Fibroblast of skin of right biceps (primary cell): ENCODE data around the gene CDKN1C.

Source experiments
- DNase-seq: peaks from one replicate; pipeline ENCODE4 v3.0.0-alpha.2; 2013

Gene CDKN1C

GRCh38 chr11:2887515-2888195 lies 2.1 kb upstream of the CDKN1C start:
- DNase-seq: no peak

- DNase-seq: no peak
Measured at GRCh38 chr11:2886936-2887335, 1.4 kb upstream of the CDKN1C start.

GRCh38 chr11:2886191-2886894 lies 768 bp upstream of the CDKN1C start:
- DNase-seq: peak; percentile 36

- peak; percentile 66 for DNase-seq
Measured at GRCh38 chr11:2885017-2885677, 428 bp downstream of the CDKN1C start.

GRCh38 chr11:2883979-2884815 lies 1.4 kb downstream of the CDKN1C start:
- peak; percentile 22 for DNase-seq

GRCh38 chr11:2883640-2883978 lies 2.0 kb downstream of the CDKN1C start:
- no peak for DNase-seq

GRCh38 chr11:2882396-2883110 lies 3.0 kb downstream of the CDKN1C start:
- DNase-seq: no peak

GRCh38 chr11:2881981-2882375 lies 3.6 kb downstream of the CDKN1C start:
- no peak for DNase-seq

GRCh38 chr11:2881076-2881980 lies 4.2 kb downstream of the CDKN1C start:
- no peak for DNase-seq

GRCh38 chr11:2880646-2881045 lies 4.9 kb downstream of the CDKN1C start:
- DNase-seq: no peak

GRCh38 chr11:2878782-2879181 lies 6.8 kb downstream of the CDKN1C start:
- no peak for DNase-seq

GRCh38 chr11:2877474-2877873 lies 8.1 kb downstream of the CDKN1C start:
- DNase-seq: no peak

GRCh38 chr11:2874963-2875362 lies 10.6 kb downstream of the CDKN1C start:
- no peak for DNase-seq

GRCh38 chr11:2870969-2871680 lies 14.4 kb downstream of the CDKN1C start:
- no peak for DNase-seq

- no peak for DNase-seq
Measured at GRCh38 chr11:2870460-2870859, 15.1 kb downstream of the CDKN1C start.

- no peak for DNase-seq
Measured at GRCh38 chr11:2869561-2870427, 15.8 kb downstream of the CDKN1C start.

GRCh38 chr11:2869134-2869526 lies 16.4 kb downstream of the CDKN1C start:
- DNase-seq: no peak

GRCh38 chr11:2868506-2869133 lies 17.0 kb downstream of the CDKN1C start:
- no peak for DNase-seq
